ENCODE measurements around the gene PLAC1. TPM values are rescaled to one million over a fixed set of nuclear protein-coding genes. Genes with fewer than 3 reads are reported as not detected.

Gene PLAC1
- total RNA-seq, 1 experiment from 2014 or later, result 2.6 TPM

DNA sequence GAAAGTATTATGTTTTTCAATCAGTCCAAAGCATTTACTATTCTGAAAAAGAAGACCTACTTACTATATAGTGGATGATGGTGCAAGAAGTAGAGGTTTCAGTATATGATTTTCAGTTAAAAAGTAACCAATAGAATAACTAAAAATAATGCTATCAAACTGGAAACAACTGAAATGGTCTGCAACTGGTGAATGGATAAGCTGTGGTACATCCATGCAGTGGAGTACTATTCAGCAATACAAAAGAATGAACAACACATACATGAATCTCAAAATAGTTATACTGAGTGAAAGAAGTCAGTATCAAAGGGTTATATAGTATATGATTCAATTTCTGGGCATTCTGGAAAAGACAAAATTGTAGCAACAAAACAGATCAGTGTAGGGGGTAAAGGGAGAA is 55.9 kb downstream of the PLAC1 start:
- Histone ChIP-seq H3K27ac (ENCODE audit: low read length) (no peak overlapping the region), H4K20me1 (ENCODE audit: low read length) (no peaks in the 10 kb centered on the region), H3K9me3 (ENCODE audit: low read length) (no peaks in the 10 kb centered on the region), H3F3A (ENCODE audit: low read length, unreplicated experiment) (no peaks in the 10 kb centered on the region), H3K9ac (ENCODE audit: low read length) (no peak overlapping the region), H3K9me2 (replicated peaks; ENCODE audit: low read length) (no peaks in the 10 kb centered on the region), H3K4me1 (ENCODE audit: insufficient read depth, low read length) (peaks cover 35% of the 10 kb centered on the region), H3K27me3 (ENCODE audit: low read length) (no peaks in the 10 kb centered on the region), H3K36me3 (ENCODE audit: low read depth, low read length) (no peaks in the 10 kb centered on the region), H3K4me3 (ENCODE audit: low read length) (no peak overlapping the region), H3K4me2 (ENCODE audit: low read length) (no peak overlapping the region), H3K79me2 (ENCODE audit: low read length) (no peaks in the 10 kb centered on the region), H2AFZ (ENCODE audit: low read length) (no peak overlapping the region)
- CTCF ChIA-PET, result interaction anchor here (0.6 kb wide), 1 partner anchor 83 kb away, joined by 10 read pairs; no protein-coding TSS in a partner anchor
- TF ChIP-seq, protein P1, sequence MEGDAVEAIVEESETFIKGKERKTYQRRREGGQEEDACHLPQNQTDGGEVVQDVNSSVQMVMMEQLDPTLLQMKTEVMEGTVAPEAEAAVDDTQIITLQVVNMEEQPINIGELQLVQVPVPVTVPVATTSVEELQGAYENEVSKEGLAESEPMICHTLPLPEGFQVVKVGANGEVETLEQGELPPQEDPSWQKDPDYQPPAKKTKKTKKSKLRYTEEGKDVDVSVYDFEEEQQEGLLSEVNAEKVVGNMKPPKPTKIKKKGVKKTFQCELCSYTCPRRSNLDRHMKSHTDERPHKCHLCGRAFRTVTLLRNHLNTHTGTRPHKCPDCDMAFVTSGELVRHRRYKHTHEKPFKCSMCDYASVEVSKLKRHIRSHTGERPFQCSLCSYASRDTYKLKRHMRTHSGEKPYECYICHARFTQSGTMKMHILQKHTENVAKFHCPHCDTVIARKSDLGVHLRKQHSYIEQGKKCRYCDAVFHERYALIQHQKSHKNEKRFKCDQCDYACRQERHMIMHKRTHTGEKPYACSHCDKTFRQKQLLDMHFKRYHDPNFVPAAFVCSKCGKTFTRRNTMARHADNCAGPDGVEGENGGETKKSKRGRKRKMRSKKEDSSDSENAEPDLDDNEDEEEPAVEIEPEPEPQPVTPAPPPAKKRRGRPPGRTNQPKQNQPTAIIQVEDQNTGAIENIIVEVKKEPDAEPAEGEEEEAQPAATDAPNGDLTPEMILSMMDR (conservative IDR thresholded peaks at IDR 0.05; ENCODE audit: low read depth, low read length), result no peak
- TF ChIP-seq EZH2 (IDR thresholded peaks at IDR 0.05; ENCODE audit: low read length, unreplicated experiment), result no peak
- no peak for TF ChIP-seq EZH2phosphoT487 (IDR thresholded peaks at IDR 0.05; ENCODE audit: borderline replicate concordance, low read length)
- BruUV-seq (replicated peaks), result no TSS peak
- POLR2A ChIA-PET (ENCODE audit: unreplicated experiment), result no interaction called here
- DNase-seq (no peak), ATAC-seq (no peak)
- intact Hi-C loops (cut with micrococcal nuclease), result no loop called here

DNA sequence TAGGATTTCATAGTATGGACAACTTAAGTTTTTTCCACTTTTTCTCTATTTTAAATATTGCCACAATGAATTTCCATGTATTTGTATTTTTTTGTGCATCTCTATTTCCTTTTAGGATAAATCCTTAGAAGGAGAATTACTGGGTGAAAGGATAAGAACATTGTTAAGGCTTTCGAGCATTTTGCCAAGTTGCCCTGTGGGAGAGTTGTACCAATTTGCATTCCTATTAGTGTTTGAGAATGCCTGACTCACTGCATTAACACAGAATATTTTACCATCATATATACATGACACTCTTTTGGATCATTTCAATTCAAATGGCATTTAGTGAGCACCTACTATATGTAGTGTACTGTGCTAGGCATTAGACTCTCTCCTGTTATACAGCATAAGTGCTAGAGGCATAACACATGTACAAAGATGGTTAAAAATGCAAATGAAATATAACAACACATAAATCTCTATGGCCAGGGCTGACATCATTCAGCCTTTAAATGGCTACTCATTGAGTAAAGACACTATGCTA is 57.0 kb downstream of the PLAC1 start:
- no peaks in the 10 kb centered on the region for H3K9me2 ChIP-seq (replicated peaks; ENCODE audit: low read length)
- no peak overlapping the region for H2AFZ ChIP-seq (ENCODE audit: low read length)
- peaks cover 35% of the 10 kb centered on the region for H3K4me1 ChIP-seq (ENCODE audit: insufficient read depth, low read length)
- ATAC-seq (0 out of 2 replicates have a peak, but pooled peaks have one; percentile 14), DNase-seq (peak; percentile 33)
- H3K79me2 ChIP-seq (ENCODE audit: low read length), result no peaks in the 10 kb centered on the region
- no peaks in the 10 kb centered on the region for H3F3A ChIP-seq (ENCODE audit: low read length, unreplicated experiment)
- no peak overlapping the region for H3K4me3 ChIP-seq (ENCODE audit: low read length)
- no peaks in the 10 kb centered on the region for H4K20me1 ChIP-seq (ENCODE audit: low read length)
- no peak overlapping the region for H3K27ac ChIP-seq (ENCODE audit: low read length)
- no TSS peak for BruUV-seq (replicated peaks)
- H3K9ac ChIP-seq (ENCODE audit: low read length), result no peak overlapping the region
- TF ChIP-seq EZH2 (IDR thresholded peaks at IDR 0.05; ENCODE audit: low read length, unreplicated experiment) (no peak), EZH2phosphoT487 (IDR thresholded peaks at IDR 0.05; ENCODE audit: borderline replicate concordance, low read length) (no peak)
- TF ChIP-seq, protein P1 (conservative IDR thresholded peaks at IDR 0.05; ENCODE audit: low read depth, low read length), result no peak
- no peaks in the 10 kb centered on the region for H3K9me3 ChIP-seq (ENCODE audit: low read length)
- CTCF ChIA-PET, result no interaction called here
- intact Hi-C loops (cut with micrococcal nuclease), result no loop called here
- no peaks in the 10 kb centered on the region for H3K27me3 ChIP-seq (ENCODE audit: low read length)
- H3K36me3 ChIP-seq (ENCODE audit: low read depth, low read length), result no peaks in the 10 kb centered on the region
- H3K4me2 ChIP-seq (ENCODE audit: low read length), result 0 out of 2 replicates have a peak overlapping the region, but pooled peaks have one; percentile 3
- POLR2A ChIA-PET (ENCODE audit: unreplicated experiment), result interaction anchor here (0.9 kb wide), 1 partner anchor 87 kb away, joined by 11 read pairs; no protein-coding TSS in a partner anchor

DNA sequence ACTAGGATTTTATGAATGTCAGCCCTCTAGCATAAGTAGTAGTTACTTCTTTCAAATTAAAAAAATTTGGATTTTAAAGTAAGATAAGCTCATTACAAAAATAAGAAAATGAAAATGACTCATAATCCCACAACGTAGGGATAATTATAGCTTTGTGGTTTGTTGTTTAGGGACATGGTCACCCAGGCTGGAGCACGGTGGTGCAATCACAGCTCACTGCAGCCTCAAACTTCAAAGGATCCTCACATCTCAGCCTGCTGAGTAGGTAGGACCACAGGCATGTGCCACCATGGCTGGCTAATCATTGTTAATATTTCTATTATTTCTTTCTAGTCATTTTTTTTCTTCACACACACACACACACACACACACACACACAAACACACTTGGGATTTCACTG is 57.6 kb downstream of the PLAC1 start:
- ChIA-PET POLR2A (ENCODE audit: unreplicated experiment) (interaction anchor here (0.9 kb wide), 1 partner anchor 87 kb away, joined by 11 read pairs; no protein-coding TSS in a partner anchor), CTCF (no interaction called here)
- Histone ChIP-seq H3K4me3 (ENCODE audit: low read length) (no peak overlapping the region), H3K9me2 (replicated peaks; ENCODE audit: low read length) (no peaks in the 10 kb centered on the region), H3K27ac (ENCODE audit: low read length) (no peak overlapping the region), H3K4me2 (ENCODE audit: low read length) (0 out of 2 replicates have a peak overlapping the region, but pooled peaks have one; percentile 3), H3K9ac (ENCODE audit: low read length) (no peak overlapping the region), H3K79me2 (ENCODE audit: low read length) (no peaks in the 10 kb centered on the region), H4K20me1 (ENCODE audit: low read length) (no peaks in the 10 kb centered on the region), H3K27me3 (ENCODE audit: low read length) (no peaks in the 10 kb centered on the region), H2AFZ (ENCODE audit: low read length) (no peak overlapping the region), H3K4me1 (ENCODE audit: insufficient read depth, low read length) (peaks cover 35% of the 10 kb centered on the region), H3K36me3 (ENCODE audit: low read depth, low read length) (no peaks in the 10 kb centered on the region), H3F3A (ENCODE audit: low read length, unreplicated experiment) (no peaks in the 10 kb centered on the region), H3K9me3 (ENCODE audit: low read length) (no peaks in the 10 kb centered on the region)
- peak; percentile 52 for DNase-seq
- no peak for TF ChIP-seq EZH2phosphoT487 (IDR thresholded peaks at IDR 0.05; ENCODE audit: borderline replicate concordance, low read length)
- TF ChIP-seq, protein P1 (conservative IDR thresholded peaks at IDR 0.05; ENCODE audit: low read depth, low read length), result no peak
- no peak for TF ChIP-seq EZH2 (IDR thresholded peaks at IDR 0.05; ENCODE audit: low read length, unreplicated experiment)
- intact Hi-C loops (cut with micrococcal nuclease), result no loop called here
- peak; percentile 48 for ATAC-seq
- BruUV-seq (replicated peaks), result no TSS peak
